ENCODE measurements around the gene SKP1. TPM values are rescaled to one million over a fixed set of nuclear protein-coding genes. Genes with fewer than 3 reads are reported as not detected.

Gene SKP1
- total RNA-seq, 1 experiment from 2014 or later = 348 TPM

- no peak overlapping the region; a peak in 1 of 5 replicates for H3K4me3 Mint-ChIP-seq
- Histone ChIP-seq H3K79me2 (ENCODE audit: insufficient read depth, low read length) (no peaks in the 10 kb centered on the region; the same call in 1 of the 2 replicates), H3K9ac (ENCODE audit: extremely low read depth, insufficient read length, low read length) (no peak overlapping the region), H2AFZ (ENCODE audit: low read length) (no peak overlapping the region), H2BK20ac (ENCODE audit: low read depth, low read length, poor library complexity, severe bottlenecking) (no peak overlapping the region), H2BK12ac (ENCODE audit: insufficient read length, low read depth, low read length) (no peak overlapping the region), H4K91ac (ENCODE audit: insufficient read length, low read depth, low read length) (no peak overlapping the region), H3T11ph (ENCODE audit: low read length) (no peak overlapping the region), H4K8ac (replicated peaks; ENCODE audit: insufficient read length, low read depth, low read length) (no peak overlapping the region), H2BK120ac (ENCODE audit: low read depth, low read length, poor library complexity, severe bottlenecking) (no peak overlapping the region), H3K9me3 (ENCODE audit: control insufficient read depth, low read depth, low read length) (no peaks in the 10 kb centered on the region), H3K23ac (ENCODE audit: insufficient read length, low read depth, low read length) (no peak overlapping the region), H2BK15ac (ENCODE audit: low read depth, low read length) (no peak overlapping the region), H3K4ac (ENCODE audit: low read depth, low read length) (no peak overlapping the region), H4K5ac (ENCODE audit: insufficient read length, low read depth, low read length) (no peak overlapping the region), H3K27ac (ENCODE audit: insufficient read length, low read depth, low read length) (no peak overlapping the region), H3K14ac (ENCODE audit: insufficient read depth, low read length) (no peak overlapping the region), H4K20me1 (ENCODE audit: control insufficient read depth, insufficient read depth, insufficient read length) (no peaks in the 10 kb centered on the region), H3K27me3 (ENCODE audit: insufficient read depth, low read length) (no peaks in the 10 kb centered on the region), H3K18ac (ENCODE audit: insufficient read length, low read depth, low read length) (no peak overlapping the region), H2AK5ac (ENCODE audit: insufficient read length, low read length) (no peak overlapping the region), H3K4me1 (ENCODE audit: insufficient read depth, low read length) (no peaks in the 10 kb centered on the region), H3K56ac (ENCODE audit: insufficient read length, low read depth, low read length) (no peak overlapping the region), H3K79me1 (ENCODE audit: insufficient read depth, low read depth, low read length, poor library complexity, severe bottlenecking) (peaks cover 3% of the 10 kb centered on the region), H3K23me2 (ENCODE audit: insufficient read length, low read depth, low read length, poor library complexity, severe bottlenecking) (no peaks in the 10 kb centered on the region), H3K4me2 (ENCODE audit: insufficient read depth, insufficient read length, low read length) (no peak overlapping the region), H2BK5ac (ENCODE audit: insufficient read length, low read length) (no peak overlapping the region)
- H3K36me3 Mint-ChIP-seq (ENCODE audit: insufficient read depth in 1 of 3, low read depth in 3 of 3) = peaks cover 7 to 19% (median 14%) of the 10 kb centered on the region in 3 experiments; a peak in 6 of 7 replicates
- no peak for TF ChIP-seq CTCF (conservative IDR thresholded peaks at IDR 0.05)
- peaks cover 18 to 20% of the 10 kb centered on the region in 2 experiments for H3K4me1 Mint-ChIP-seq
- H3K9me3 Mint-ChIP-seq = no peaks in the 10 kb centered on the region
- WGBS (ENCODE audit: extremely low coverage, insufficient read length, low lambda C conversion rate) = no CpG with 5 or more reads among the region's 7 CpGs
- DNase-seq = peak; percentile 15
- no peak overlapping the region; a peak in 1 of 7 replicates for H3K27ac Mint-ChIP-seq
- H3K27me3 Mint-ChIP-seq (ENCODE audit: low read depth) = no peaks in the 10 kb centered on the region
These were observed 40.0 kb downstream of the SKP1 start for GRCh38 chr5:134136771-134137170.
